AG09319 (cell line): ENCODE results near the gene TRMT6.

Source experiments
- DNase-seq: peaks from one replicate; pipeline ENCODE4 v3.0.0-alpha.2; 2010; ENCODE audit warnings: low read depth; ENCODE audit errors: extremely low read depth
- TF ChIP-seq, protein P1 (sequence below): IDR thresholded peaks from 2 replicates; pipeline ENCODE4 v1.5.1; 2011; ENCODE audit warnings: low read depth, mild to moderate bottlenecking, inconsistent platforms, low read length, moderate library complexity

TRMT6 gene, protein sequence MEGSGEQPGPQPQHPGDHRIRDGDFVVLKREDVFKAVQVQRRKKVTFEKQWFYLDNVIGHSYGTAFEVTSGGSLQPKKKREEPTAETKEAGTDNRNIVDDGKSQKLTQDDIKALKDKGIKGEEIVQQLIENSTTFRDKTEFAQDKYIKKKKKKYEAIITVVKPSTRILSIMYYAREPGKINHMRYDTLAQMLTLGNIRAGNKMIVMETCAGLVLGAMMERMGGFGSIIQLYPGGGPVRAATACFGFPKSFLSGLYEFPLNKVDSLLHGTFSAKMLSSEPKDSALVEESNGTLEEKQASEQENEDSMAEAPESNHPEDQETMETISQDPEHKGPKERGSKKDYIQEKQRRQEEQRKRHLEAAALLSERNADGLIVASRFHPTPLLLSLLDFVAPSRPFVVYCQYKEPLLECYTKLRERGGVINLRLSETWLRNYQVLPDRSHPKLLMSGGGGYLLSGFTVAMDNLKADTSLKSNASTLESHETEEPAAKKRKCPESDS

DNA sequence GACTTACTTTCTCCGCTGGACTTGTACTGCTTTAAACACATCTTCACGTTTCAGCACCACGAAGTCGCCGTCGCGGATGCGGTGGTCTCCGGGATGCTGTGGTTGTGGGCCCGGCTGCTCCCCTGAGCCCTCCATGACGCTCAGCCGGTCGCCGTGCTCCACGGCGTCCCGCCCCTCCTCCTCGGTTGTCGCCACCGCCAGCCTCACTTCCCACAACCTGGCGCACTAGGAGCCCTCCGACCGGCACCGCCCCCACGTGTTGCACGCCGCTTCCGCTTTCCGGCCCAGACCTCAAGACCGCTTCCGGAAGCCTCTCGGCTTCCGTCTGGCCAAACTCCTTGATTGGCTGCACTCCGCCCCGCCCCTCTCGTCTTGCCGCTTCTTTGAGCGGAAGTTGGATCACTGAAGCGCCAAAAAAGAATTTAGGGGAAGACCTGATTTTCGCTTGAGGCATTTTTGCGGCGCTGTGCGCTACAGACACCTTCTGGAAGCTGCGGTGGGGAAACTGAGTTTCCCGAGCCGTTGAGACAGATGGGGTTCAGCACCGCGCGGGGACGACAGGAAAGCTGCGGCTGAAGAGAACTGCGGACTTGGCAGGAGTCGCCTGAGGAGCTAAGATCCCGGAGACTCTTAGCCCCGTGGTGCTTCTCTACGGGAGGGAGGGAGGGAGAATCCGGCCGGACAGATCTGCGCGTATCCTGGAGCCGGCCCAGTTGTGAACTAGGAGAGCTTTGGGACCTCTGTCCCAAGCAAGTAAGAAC lies at the start of gene TRMT6, which contains the start of gene MCM8:
TSS of gene TRMT6 (minus strand) at position 263 of the 761 bp plus-strand sequence. CDS start at position 135, 128 bp downstream.
TSS of gene MCM8 (plus strand) at position 382 of the 761 bp plus-strand sequence. CDS start 1,364 bp downstream, outside the sequence.
- peak; percentile 74 for DNase-seq
- TF ChIP-seq, protein P1, sequence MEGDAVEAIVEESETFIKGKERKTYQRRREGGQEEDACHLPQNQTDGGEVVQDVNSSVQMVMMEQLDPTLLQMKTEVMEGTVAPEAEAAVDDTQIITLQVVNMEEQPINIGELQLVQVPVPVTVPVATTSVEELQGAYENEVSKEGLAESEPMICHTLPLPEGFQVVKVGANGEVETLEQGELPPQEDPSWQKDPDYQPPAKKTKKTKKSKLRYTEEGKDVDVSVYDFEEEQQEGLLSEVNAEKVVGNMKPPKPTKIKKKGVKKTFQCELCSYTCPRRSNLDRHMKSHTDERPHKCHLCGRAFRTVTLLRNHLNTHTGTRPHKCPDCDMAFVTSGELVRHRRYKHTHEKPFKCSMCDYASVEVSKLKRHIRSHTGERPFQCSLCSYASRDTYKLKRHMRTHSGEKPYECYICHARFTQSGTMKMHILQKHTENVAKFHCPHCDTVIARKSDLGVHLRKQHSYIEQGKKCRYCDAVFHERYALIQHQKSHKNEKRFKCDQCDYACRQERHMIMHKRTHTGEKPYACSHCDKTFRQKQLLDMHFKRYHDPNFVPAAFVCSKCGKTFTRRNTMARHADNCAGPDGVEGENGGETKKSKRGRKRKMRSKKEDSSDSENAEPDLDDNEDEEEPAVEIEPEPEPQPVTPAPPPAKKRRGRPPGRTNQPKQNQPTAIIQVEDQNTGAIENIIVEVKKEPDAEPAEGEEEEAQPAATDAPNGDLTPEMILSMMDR = no peak

DNA sequence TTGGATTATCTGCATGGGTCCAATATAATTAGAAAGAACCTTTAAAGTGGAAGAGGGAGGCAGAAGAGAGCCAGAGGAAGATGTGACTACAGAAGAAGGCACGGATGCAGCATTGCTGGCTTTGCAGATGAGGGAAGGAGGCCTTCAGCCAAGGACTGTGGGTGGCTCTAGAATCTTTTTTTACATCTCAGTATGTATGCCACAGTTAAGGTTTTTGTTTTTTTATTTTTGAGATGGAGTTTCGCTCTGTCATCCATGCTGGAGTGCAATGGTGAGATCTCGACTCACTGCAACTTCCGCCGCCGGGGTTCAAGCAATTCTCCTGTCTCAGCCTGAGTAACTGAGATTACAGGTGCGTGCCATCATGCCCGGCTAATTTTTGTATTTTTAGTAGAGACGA lies 49.5 kb upstream of the TRMT6 start:
- no peak for DNase-seq
- TF ChIP-seq, protein P1 = no peak

DNA sequence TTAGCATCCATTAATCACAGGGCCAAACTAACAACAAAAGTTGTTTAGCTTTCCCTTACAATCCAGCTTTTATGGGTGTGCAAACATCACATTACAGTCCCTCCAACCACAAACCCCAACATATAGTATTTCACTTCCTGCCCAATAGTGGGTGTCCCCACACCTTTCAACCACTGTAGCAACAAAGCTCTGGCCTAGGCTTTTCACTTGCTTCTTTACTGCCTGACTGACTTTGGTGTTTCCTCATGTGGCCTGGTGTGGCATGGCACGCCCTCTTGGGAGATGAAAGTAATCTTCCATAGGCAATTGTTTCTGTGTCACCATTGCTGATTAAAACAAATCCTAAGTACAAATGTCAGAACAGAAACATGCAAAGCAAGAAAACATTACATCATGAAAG lies 46.4 kb upstream of the TRMT6 start:
- DNase-seq = no peak

DNA sequence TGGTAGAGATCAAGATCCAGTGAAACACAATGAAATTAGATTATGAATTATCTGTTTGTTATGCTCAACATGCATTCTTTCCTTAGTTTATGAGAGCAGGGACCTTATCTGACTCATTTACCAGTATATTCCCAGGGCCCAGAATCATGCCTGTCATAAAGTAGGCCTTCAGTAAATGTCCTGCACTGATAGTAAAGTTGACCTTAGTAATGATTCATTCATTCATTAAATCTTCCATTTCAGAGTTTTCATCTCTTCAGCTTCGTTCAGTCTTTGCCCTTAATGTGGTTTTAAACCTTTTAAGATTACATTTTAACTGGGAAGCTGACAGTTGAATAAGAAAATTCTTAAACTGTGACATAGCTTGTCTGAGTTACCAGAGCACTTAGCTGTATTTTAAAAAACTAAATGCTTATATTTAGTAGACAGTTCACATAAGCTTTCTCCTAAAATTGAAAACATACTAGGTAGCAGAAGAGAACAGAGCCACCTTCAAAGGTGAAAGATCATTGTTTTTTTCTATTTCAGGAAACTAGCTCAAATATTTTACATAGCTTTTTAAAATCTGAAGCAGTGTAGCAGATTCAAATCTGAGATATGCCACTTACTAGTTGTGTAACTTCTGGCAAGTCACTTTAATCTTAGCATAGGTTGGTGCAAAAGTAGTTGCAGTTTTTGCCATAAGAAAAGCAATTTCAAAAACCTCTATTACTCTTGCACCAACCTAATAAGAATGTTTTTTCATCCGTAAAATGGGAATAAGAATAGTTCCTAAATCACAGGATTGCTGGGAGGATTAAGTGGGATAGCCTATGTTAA lies 41.5 kb upstream of the TRMT6 start:
- TF ChIP-seq, protein P1 = no peak
- no peak for DNase-seq

More for the DNA sequence above, 46.4 kb upstream of the TRMT6 start:
- TF ChIP-seq, protein P1 = no peak

DNA sequence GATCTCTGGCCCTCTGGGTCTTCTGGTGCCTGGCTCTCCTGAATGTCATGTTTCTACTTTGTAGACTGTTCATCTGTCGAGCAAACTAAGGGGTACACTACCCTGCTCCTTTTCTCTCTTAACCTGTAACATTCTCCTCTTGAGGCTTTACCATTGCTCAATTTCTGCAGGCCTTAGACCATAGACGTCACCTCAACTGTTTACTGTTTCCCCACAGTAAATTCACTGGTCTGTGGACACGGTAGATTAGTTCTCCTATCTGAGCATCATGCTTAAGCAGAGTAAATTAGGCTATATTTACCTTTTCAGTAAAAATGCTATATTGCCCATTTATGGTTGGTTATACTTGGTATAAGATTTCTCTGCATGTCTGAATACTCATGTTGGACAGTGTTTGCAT lies 40.6 kb upstream of the TRMT6 start:
- TF ChIP-seq, protein P1 = no peak
- no peak for DNase-seq

DNA sequence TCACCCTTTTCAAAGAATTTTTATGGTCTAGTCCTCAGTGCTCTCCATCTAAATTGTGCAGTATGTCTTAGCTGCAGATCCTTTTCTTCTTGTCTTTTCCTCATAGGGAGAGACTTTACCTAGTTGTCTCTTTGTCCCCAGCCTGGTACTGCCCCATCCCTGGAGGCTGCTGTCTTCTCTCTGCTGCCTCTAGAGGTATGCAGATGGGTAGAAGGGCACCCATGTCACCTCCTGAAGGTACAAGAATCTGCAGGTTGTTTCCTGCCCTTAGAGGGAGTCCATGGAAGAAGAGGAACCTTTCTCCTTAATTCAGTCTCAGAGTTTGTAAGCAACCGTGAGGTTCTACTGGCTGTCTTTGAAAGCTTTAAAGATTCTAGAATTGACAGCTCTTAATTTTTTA lies 39.2 kb upstream of the TRMT6 start:
- TF ChIP-seq, protein P1 = no peak
- DNase-seq = no peak
